HEK293 (cell line): ENCODE results near the gene KLHL25.

Experiments used
- CTCF ChIA-PET: fragments of 350-600 bp; formaldehyde crosslinking; extraction: SDS; loops from one replicate; lab custom pipeline; 2021; ENCODE audit warnings: antibody characterized with exemption; lab: Yijun Ruan, JAX
- POLR2A ChIA-PET: fragments of 300-600 bp; formaldehyde crosslinking; extraction: SDS; loops from one replicate; lab custom pipeline; 2020; ENCODE audit warnings: antibody characterized with exemption, inconsistent platforms; lab: Yijun Ruan, JAX
- H3K27ac ChIP-seq: fragments of 200-500 bp; sonication (Bioruptor generic); 2 replicates; pipeline ENCODE4 v1.5.1; 2014; ENCODE audit warnings: low read depth, low read length, control low read depth, inconsistent platforms; ENCODE audit errors: extremely low read depth
- H3K36me3 ChIP-seq, 2 experiments: fragments of 200-500 bp in 1 of 2; sonication (Bioruptor generic) in 1 of 2; 1 replicate in 1 of 2; 2 replicates in 1 of 2; pipeline ENCODE4 v1.5.1; 2014 to 2017; ENCODE audit warnings: inconsistent platforms in 2 of 2, low read length in 2 of 2; ENCODE audit not compliant: control insufficient read depth in 2 of 2, insufficient read depth in 1 of 2
- H3K4me1 ChIP-seq: fragments of 200-500 bp; sonication (Bioruptor generic); 2 replicates; pipeline ENCODE4 v1.5.1; 2014; ENCODE audit warnings: mild to moderate bottlenecking, low read length, inconsistent platforms; ENCODE audit not compliant: control insufficient read depth, insufficient read depth
- H3K4me3 ChIP-seq: 2 replicates; pipeline ENCODE4 v1.5.1; 2011; ENCODE audit warnings: low read depth, mild to moderate bottlenecking, control low read depth, low read length, moderate library complexity
- H3K9me3 ChIP-seq: fragments of 200-500 bp; sonication (Bioruptor generic); 2 replicates; pipeline ENCODE4 v1.5.1; 2014; ENCODE audit warnings: low read depth, low read length, inconsistent platforms; ENCODE audit not compliant: control insufficient read depth, insufficient read depth
- GLI2 ChIP-seq: fragments of 450-650 bp; formaldehyde crosslinking; IDR thresholded peaks from 2 replicates; pipeline ENCODE4; 2017; ENCODE audit warnings: missing biosample characterization, missing genetic modification characterization, low read depth, borderline replicate concordance
- HOXD13 ChIP-seq: sonication (generic); formaldehyde crosslinking; IDR thresholded peaks from 2 replicates; pipeline ENCODE4 v1.8.0; 2022; ENCODE audit warnings: missing genetic modification reagents, borderline replicate concordance
- KLF1 ChIP-seq: fragments of 450-650 bp; formaldehyde crosslinking; IDR thresholded peaks from 2 replicates; pipeline ENCODE4 v1.5.1; 2016; ENCODE audit warnings: missing biosample characterization, missing genetic modification characterization
- MYNN ChIP-seq: fragments of 450-650 bp; formaldehyde crosslinking; IDR thresholded peaks from 2 replicates; pipeline ENCODE4 v1.5.1; 2016; ENCODE audit warnings: missing biosample characterization, missing genetic modification characterization, borderline replicate concordance
- SP7 ChIP-seq: fragments of 450-650 bp; formaldehyde crosslinking; IDR thresholded peaks from 2 replicates; pipeline ENCODE4 v1.5.1; 2016; ENCODE audit warnings: missing biosample characterization, missing genetic modification characterization
- ZBTB44 ChIP-seq: fragments of 450-650 bp; IDR thresholded peaks from 2 replicates; pipeline ENCODE4 v1.5.1; 2018; ENCODE audit warnings: missing biosample characterization, mild to moderate bottlenecking, missing genetic modification characterization
- ZNF132 ChIP-seq: fragments of 450-650 bp; formaldehyde crosslinking; IDR thresholded peaks from 2 replicates; pipeline ENCODE4 v1.5.1; 2017; ENCODE audit warnings: missing biosample characterization, missing genetic modification characterization, borderline replicate concordance
- ZNF140 ChIP-seq: fragments of 450-650 bp; formaldehyde crosslinking; IDR thresholded peaks from 2 replicates; pipeline ENCODE4 v1.5.1; 2016; ENCODE audit warnings: missing biosample characterization, missing genetic modification characterization
- ZNF155 ChIP-seq: fragments of 450-650 bp; formaldehyde crosslinking; IDR thresholded peaks from 2 replicates; pipeline ENCODE4 v1.5.1; 2016; ENCODE audit warnings: missing biosample characterization, missing genetic modification characterization
- ZNF214 ChIP-seq: fragments of 450-650 bp; formaldehyde crosslinking; IDR thresholded peaks from 2 replicates; pipeline ENCODE4 v1.5.1; 2017; ENCODE audit warnings: missing biosample characterization, mild to moderate bottlenecking, missing genetic modification characterization, borderline replicate concordance
- ZNF24 ChIP-seq: fragments of 450-650 bp; formaldehyde crosslinking; IDR thresholded peaks from 2 replicates; pipeline ENCODE4 v1.5.1; 2016; ENCODE audit warnings: missing biosample characterization, missing genetic modification characterization
- ZNF266 ChIP-seq: fragments of 450-650 bp; formaldehyde crosslinking; IDR thresholded peaks from 2 replicates; pipeline ENCODE4 v1.5.1; 2016; ENCODE audit warnings: missing biosample characterization, missing genetic modification characterization, low read depth
- ZNF391 ChIP-seq: fragments of 450-650 bp; formaldehyde crosslinking; IDR thresholded peaks from 2 replicates; pipeline ENCODE4 v1.5.1; 2016; ENCODE audit warnings: low read depth, missing biosample characterization, missing genetic modification characterization, borderline replicate concordance
- ZNF510 ChIP-seq: fragments of 450-650 bp; formaldehyde crosslinking; IDR thresholded peaks from 2 replicates; pipeline ENCODE4 v1.5.1; 2018; ENCODE audit warnings: mild to moderate bottlenecking, missing genetic modification characterization, missing biosample characterization; ENCODE audit not compliant: insufficient replicate concordance
- ZNF530 ChIP-seq: fragments of 450-650 bp; formaldehyde crosslinking; IDR thresholded peaks from 2 replicates; pipeline ENCODE4 v1.5.1; 2016; ENCODE audit warnings: low read depth, missing biosample characterization, missing genetic modification characterization
- ZNF596 ChIP-seq: fragments of 450-650 bp; IDR thresholded peaks from 2 replicates; pipeline ENCODE4 v1.5.0; 2018; ENCODE audit warnings: missing biosample characterization, mild to moderate bottlenecking, missing genetic modification characterization, moderate library complexity
- ZNF76 ChIP-seq: fragments of 450-650 bp; formaldehyde crosslinking; IDR thresholded peaks from 2 replicates; pipeline ENCODE4; 2016; ENCODE audit warnings: low read depth, missing biosample characterization, missing genetic modification characterization, borderline replicate concordance
- ZNF791 ChIP-seq: fragments of 450-650 bp; formaldehyde crosslinking; IDR thresholded peaks from 2 replicates; pipeline ENCODE4 v1.5.1; 2016; ENCODE audit warnings: missing biosample characterization, missing genetic modification characterization
- ZSCAN30 ChIP-seq: fragments of 450-650 bp; IDR thresholded peaks from 2 replicates; pipeline ENCODE4 v1.5.1; 2018; ENCODE audit warnings: missing biosample characterization, mild to moderate bottlenecking, missing genetic modification characterization, moderate library complexity

KLHL25 gene

GRCh38 chr15:85771781-85772445 lies 22.8 kb downstream of the KLHL25 start:
- no peak overlapping the region for H3K4me3 ChIP-seq
- POLR2A ChIA-PET = no interaction called here
- CTCF ChIA-PET = no interaction called here
- no peaks in the 10 kb centered on the region for H3K9me3 ChIP-seq
- TF ChIP-seq GLI2 (tag by site-specific recombination) (no peak), ZNF76 (tag by site-specific recombination) (no peak), ZNF132 (tag by site-specific recombination) (no peak)
- TF ChIP-seq, all 188 proteins: peak for 0
- H3K4me1 ChIP-seq = peaks cover 5% of the 10 kb centered on the region; the same call in 1 of the 2 replicates
- H3K36me3 ChIP-seq = peaks cover 0 to 12% of the 10 kb centered on the region in 2 experiments; a peak in 1 of 3 replicates
- no peak overlapping the region for H3K27ac ChIP-seq

GRCh38 chr15:85771271-85771670 lies 23.5 kb downstream of the KLHL25 start:
- peaks cover 5% of the 10 kb centered on the region; the same call in 1 of the 2 replicates for H3K4me1 ChIP-seq
- TF ChIP-seq ZNF266 (tag by site-specific recombination) (no peak), ZNF155 (tag by site-specific recombination) (no peak), ZNF510 (tag by site-specific recombination) (no peak), HOXD13 (CRISPR knock-in tag) (no peak), ZNF214 (tag by site-specific recombination) (no peak), ZNF791 (no peak), ZNF24 (tag by site-specific recombination) (no peak), SP7 (tag by site-specific recombination) (no peak), ZNF596 (no peak), ZBTB44 (tag by site-specific recombination) (no peak), MYNN (tag by site-specific recombination) (no peak), ZNF530 (tag by site-specific recombination) (no peak)
- no peak overlapping the region for H3K4me3 ChIP-seq
- POLR2A ChIA-PET = no interaction called here
- no peak overlapping the region for H3K27ac ChIP-seq
- H3K36me3 ChIP-seq = peaks cover 0 to 12% of the 10 kb centered on the region in 2 experiments; a peak in 1 of 3 replicates
- CTCF ChIA-PET = no interaction called here
- H3K9me3 ChIP-seq = no peaks in the 10 kb centered on the region

GRCh38 chr15:85770096-85771041 lies 24.4 kb downstream of the KLHL25 start:
- CTCF ChIA-PET = interaction anchor here (0.6 kb wide), 1 partner anchor 12 kb away, joined by 5 read pairs; no protein-coding TSS in a partner anchor
- no peak for TF ChIP-seq ZNF391 (tag by site-specific recombination)
- TF ChIP-seq KLF1 = no peak
- no peak for TF ChIP-seq ZNF140 (tag by site-specific recombination)
- no peak for TF ChIP-seq ZSCAN30 (tag by site-specific recombination)
- peaks cover 5% of the 10 kb centered on the region; the same call in 1 of the 2 replicates for H3K4me1 ChIP-seq
- POLR2A ChIA-PET = interaction anchor here (0.6 kb wide), 1 partner anchor 152 kb away, joined by 4 read pairs; no protein-coding TSS in a partner anchor
- H3K4me3 ChIP-seq = no peak overlapping the region
- H3K27ac ChIP-seq = no peak overlapping the region
- no peaks in the 10 kb centered on the region for H3K9me3 ChIP-seq
- H3K36me3 ChIP-seq = peaks cover 0 to 12% of the 10 kb centered on the region in 2 experiments; a peak in 1 of 3 replicates
